Measurements from ENCODE around the gene IMPG1.

The IMPG1 gene

DNA sequence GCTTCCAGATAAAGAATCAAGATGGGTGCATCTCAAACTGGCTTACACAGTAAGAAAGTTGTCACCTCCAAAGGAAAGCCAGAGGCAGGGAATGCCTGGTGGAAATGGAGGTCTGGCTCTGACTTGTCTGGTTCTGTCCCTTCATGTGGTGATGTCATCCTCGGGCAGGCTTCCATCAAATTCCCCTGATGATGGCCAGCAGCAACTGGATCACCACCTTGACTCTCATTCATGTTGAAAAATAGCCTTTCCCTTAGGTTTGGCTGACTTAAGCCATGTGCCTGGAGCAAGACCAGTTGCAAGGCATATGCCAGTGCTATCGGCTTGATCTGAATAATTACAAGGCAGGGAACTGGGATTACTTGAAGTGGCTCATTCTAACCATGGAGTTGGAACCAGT lies 28.8 kb downstream of the IMPG1 start:
- H3K56ac ChIP-seq (ENCODE audit: low read length) = no peak overlapping the region
- H3K27me3 ChIP-seq (ENCODE audit: insufficient read depth, low read length, poor library complexity) = no peaks in the 10 kb centered on the region
- no CpG with 5 or more reads among the region's 2 CpGs for WGBS (ENCODE audit: extremely low coverage, insufficient coverage, low lambda C conversion rate)

DNA sequence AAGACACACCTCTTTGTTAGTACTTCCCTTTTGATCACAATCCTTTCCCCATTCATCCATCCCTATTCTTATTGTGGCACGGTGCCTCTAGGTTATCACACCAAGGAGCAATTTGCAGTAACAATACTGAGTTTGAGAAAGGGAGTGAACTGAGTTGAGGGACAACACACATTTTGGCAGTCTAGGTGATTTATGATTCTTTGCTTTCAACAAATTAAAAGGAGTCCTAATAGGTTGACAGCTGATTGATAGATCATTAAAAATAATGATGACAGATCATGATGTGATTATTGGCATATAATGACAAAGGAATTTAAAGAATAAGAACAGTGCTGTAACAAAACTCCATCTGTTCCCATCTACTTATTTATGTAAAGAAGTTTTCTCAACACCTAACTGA lies 36.7 kb downstream of the IMPG1 start:
- no peaks in the 10 kb centered on the region for H3K79me2 ChIP-seq (ENCODE audit: control insufficient read depth, insufficient read depth, low read length)
- no peak overlapping the region for H3K27ac ChIP-seq (ENCODE audit: low read depth, low read length)

More for the DNA sequence above, 28.8 kb downstream of the IMPG1 start:
- Histone ChIP-seq H3K9ac (ENCODE audit: low read length) (no peak overlapping the region), H3K4me1 (ENCODE audit: control insufficient read depth, low read depth, low read length) (no peaks in the 10 kb centered on the region), H2AK5ac (ENCODE audit: low read length) (no peak overlapping the region), H3K23ac (ENCODE audit: low read length) (no peak overlapping the region), H3K79me1 (ENCODE audit: low read length) (no peaks in the 10 kb centered on the region), H3K4me2 (ENCODE audit: low read length) (no peak overlapping the region), H3K4ac (ENCODE audit: low read depth, low read length) (no peak overlapping the region), H2BK15ac (replicated peaks; ENCODE audit: low read depth) (no peak overlapping the region), H3K18ac (ENCODE audit: low read length) (no peak overlapping the region), H2BK5ac (ENCODE audit: low read length) (no peak overlapping the region), H4K8ac (ENCODE audit: low read depth, low read length) (no peak overlapping the region), H3K79me2 (ENCODE audit: control insufficient read depth, insufficient read depth, low read length) (no peaks in the 10 kb centered on the region), H3K27ac (ENCODE audit: low read depth, low read length) (no peak overlapping the region), H4K5ac (ENCODE audit: low read length) (no peak overlapping the region), H2BK120ac (ENCODE audit: low read depth, low read length) (no peak overlapping the region), H3K36me3 (ENCODE audit: control insufficient read depth, insufficient read depth, low read length) (no peaks in the 10 kb centered on the region), H3K4me3 (ENCODE audit: low read length) (no peak overlapping the region)
- no peak for DNase-seq

DNA sequence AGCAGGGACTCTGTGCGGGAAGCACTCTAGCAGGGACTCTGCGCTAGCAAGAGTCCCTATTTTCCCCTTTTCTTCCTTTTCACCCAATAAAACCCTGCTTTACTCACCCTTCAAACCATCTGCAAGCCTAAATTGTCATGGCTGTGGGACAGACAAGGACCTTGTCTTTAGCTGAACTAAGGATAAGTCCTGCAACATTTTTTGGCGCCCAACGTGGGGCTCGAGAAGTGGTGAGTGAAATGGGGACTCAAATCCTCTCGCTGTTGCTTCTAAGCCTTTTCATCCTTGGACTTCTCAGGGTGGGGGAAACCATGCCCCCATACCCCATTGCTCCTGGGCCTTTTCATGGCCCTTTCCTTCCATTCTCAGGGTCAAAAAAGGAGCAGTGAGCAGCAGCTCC lies 46.4 kb downstream of the IMPG1 start:
- H3K9ac ChIP-seq (ENCODE audit: low read length) = no peak overlapping the region

More for the DNA sequence above, 36.7 kb downstream of the IMPG1 start:
- WGBS (ENCODE audit: extremely low coverage, insufficient coverage, low lambda C conversion rate) = no CpG with 5 or more reads among the region's 1 CpG
- Histone ChIP-seq H4K5ac (ENCODE audit: low read length) (no peak overlapping the region), H2BK120ac (ENCODE audit: low read depth, low read length) (no peak overlapping the region), H2BK5ac (ENCODE audit: low read length) (no peak overlapping the region), H3K4me3 (ENCODE audit: low read length) (no peak overlapping the region), H2BK15ac (replicated peaks; ENCODE audit: low read depth) (no peak overlapping the region), H3K18ac (ENCODE audit: low read length) (no peak overlapping the region), H3K9ac (ENCODE audit: low read length) (no peak overlapping the region), H3K4me1 (ENCODE audit: control insufficient read depth, low read depth, low read length) (no peaks in the 10 kb centered on the region), H3K4ac (ENCODE audit: low read depth, low read length) (no peak overlapping the region), H3K36me3 (ENCODE audit: control insufficient read depth, insufficient read depth, low read length) (no peaks in the 10 kb centered on the region), H4K8ac (ENCODE audit: low read depth, low read length) (no peak overlapping the region), H3K56ac (ENCODE audit: low read length) (no peak overlapping the region), H3K23ac (ENCODE audit: low read length) (no peak overlapping the region), H2AK5ac (ENCODE audit: low read length) (no peak overlapping the region), H3K27me3 (ENCODE audit: insufficient read depth, low read length, poor library complexity) (no peaks in the 10 kb centered on the region), H3K4me2 (ENCODE audit: low read length) (no peak overlapping the region), H3K79me1 (ENCODE audit: low read length) (no peaks in the 10 kb centered on the region)
- DNase-seq = no peak

DNA sequence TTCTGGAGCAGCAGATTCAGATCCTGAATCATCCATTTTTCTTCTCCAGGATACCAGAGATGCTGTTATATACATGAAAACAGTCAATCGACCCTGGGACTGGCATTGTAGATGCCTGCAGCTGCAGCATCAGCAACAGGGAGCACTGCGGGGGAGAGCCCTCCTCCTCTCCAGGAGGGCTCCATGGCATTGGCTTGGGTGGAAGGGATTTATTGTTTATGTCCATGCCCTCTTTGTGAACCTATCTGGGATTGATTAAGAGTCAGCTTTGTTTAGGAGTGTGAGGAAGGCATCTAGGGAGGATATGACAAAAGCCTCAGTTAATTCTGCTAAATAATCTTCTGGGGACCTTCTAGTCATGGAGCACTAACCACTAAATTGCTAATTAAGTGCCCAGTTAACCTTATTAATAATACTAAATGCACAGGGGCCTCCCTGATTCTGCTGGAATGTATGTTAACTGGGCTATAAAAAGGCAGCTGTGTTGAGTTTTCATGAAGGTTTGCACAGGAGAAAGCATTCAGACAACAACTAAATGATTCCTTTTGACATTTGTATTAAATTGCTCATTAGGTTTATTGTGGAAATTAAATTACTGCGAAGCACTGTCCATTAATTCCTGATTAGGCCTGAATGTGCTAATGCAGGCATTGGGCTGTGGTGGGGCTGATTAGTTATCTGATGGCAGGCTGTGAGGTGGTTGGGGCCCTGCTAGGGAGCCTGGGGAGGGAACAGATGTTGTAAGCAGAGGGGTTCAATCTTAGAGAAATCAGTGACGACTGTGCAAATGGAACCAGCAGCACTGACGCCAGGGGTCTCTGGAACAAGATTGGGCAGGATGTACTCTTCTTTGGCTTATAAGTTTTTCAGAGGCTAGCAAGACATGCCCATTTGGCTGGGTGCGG lies 57.6 kb downstream of the IMPG1 start:
- H3K27ac ChIP-seq (ENCODE audit: low read depth, low read length) = no peak overlapping the region
- no CpG with 5 or more reads among the region's 6 CpGs for WGBS (ENCODE audit: extremely low coverage, insufficient coverage, low lambda C conversion rate)

More for the DNA sequence above, 46.4 kb downstream of the IMPG1 start:
- Histone ChIP-seq H3K4me1 (ENCODE audit: control insufficient read depth, low read depth, low read length) (no peaks in the 10 kb centered on the region), H2BK120ac (ENCODE audit: low read depth, low read length) (no peak overlapping the region), H3K4ac (ENCODE audit: low read depth, low read length) (no peak overlapping the region), H3K4me2 (ENCODE audit: low read length) (no peak overlapping the region), H3K56ac (ENCODE audit: low read length) (no peak overlapping the region), H4K5ac (ENCODE audit: low read length) (no peak overlapping the region), H3K4me3 (ENCODE audit: low read length) (no peak overlapping the region), H3K23ac (ENCODE audit: low read length) (no peak overlapping the region), H2BK15ac (replicated peaks; ENCODE audit: low read depth) (no peak overlapping the region), H4K8ac (ENCODE audit: low read depth, low read length) (no peak overlapping the region), H2BK5ac (ENCODE audit: low read length) (no peak overlapping the region), H3K27ac (ENCODE audit: low read depth, low read length) (no peak overlapping the region), H3K18ac (ENCODE audit: low read length) (no peak overlapping the region), H3K27me3 (ENCODE audit: insufficient read depth, low read length, poor library complexity) (no peaks in the 10 kb centered on the region), H2AK5ac (ENCODE audit: low read length) (no peak overlapping the region), H3K79me2 (ENCODE audit: control insufficient read depth, insufficient read depth, low read length) (no peaks in the 10 kb centered on the region), H3K79me1 (ENCODE audit: low read length) (no peaks in the 10 kb centered on the region), H3K36me3 (ENCODE audit: control insufficient read depth, insufficient read depth, low read length) (no peaks in the 10 kb centered on the region)
- DNase-seq = peak; percentile 67
- no CpG with 5 or more reads among the region's 6 CpGs for WGBS (ENCODE audit: extremely low coverage, insufficient coverage, low lambda C conversion rate)

DNA sequence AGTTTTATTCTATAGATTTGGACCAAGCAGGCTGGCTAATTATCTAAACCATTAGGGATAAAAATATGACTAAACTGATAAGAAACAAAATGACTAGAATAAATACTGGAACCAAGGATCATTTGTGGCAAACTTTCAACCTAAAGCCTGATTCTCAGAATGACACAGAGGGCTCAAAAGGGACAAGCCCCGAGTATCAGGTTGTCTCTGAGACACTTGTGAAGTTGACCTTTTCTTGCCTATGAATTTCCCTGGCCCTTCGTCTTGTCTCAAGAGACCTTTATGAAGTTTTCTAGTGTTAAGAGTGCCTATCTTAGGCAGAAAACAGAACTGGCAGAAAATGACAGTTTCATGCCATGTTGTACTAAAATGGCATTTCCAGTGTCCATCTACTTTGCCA lies 68.3 kb downstream of the IMPG1 start:
- no CpG with 5 or more reads among the region's 2 CpGs for WGBS (ENCODE audit: extremely low coverage, insufficient coverage, low lambda C conversion rate)
- no peak for DNase-seq
- H2BK5ac ChIP-seq (ENCODE audit: low read length) = no peak overlapping the region

More for the DNA sequence above, 57.6 kb downstream of the IMPG1 start:
- H3K79me2 ChIP-seq (ENCODE audit: control insufficient read depth, insufficient read depth, low read length) = no peaks in the 10 kb centered on the region
- H3K27me3 ChIP-seq (ENCODE audit: insufficient read depth, low read length, poor library complexity) = no peaks in the 10 kb centered on the region
- H2BK5ac ChIP-seq (ENCODE audit: low read length) = no peak overlapping the region
- no peak overlapping the region for H3K4ac ChIP-seq (ENCODE audit: low read depth, low read length)
- H2BK15ac ChIP-seq (replicated peaks; ENCODE audit: low read depth) = no peak overlapping the region
- H3K4me1 ChIP-seq (ENCODE audit: control insufficient read depth, low read depth, low read length) = no peaks in the 10 kb centered on the region
- H4K8ac ChIP-seq (ENCODE audit: low read depth, low read length) = no peak overlapping the region
- H3K18ac ChIP-seq (ENCODE audit: low read length) = no peak overlapping the region
- H3K9ac ChIP-seq (ENCODE audit: low read length) = no peak overlapping the region
- H3K36me3 ChIP-seq (ENCODE audit: control insufficient read depth, insufficient read depth, low read length) = no peaks in the 10 kb centered on the region
- H3K23ac ChIP-seq (ENCODE audit: low read length) = no peak overlapping the region
- H3K4me2 ChIP-seq (ENCODE audit: low read length) = no peak overlapping the region
- H2BK120ac ChIP-seq (ENCODE audit: low read depth, low read length) = no peak overlapping the region
- no peak overlapping the region for H2AK5ac ChIP-seq (ENCODE audit: low read length)
- no peaks in the 10 kb centered on the region for H3K79me1 ChIP-seq (ENCODE audit: low read length)
- DNase-seq = peak; percentile 28
- no peak overlapping the region for H3K56ac ChIP-seq (ENCODE audit: low read length)
- no peak overlapping the region for H3K4me3 ChIP-seq (ENCODE audit: low read length)
- no peak overlapping the region for H4K5ac ChIP-seq (ENCODE audit: low read length)

More for the DNA sequence above, 68.3 kb downstream of the IMPG1 start:
- Histone ChIP-seq H3K56ac (ENCODE audit: low read length) (no peak overlapping the region), H3K9ac (ENCODE audit: low read length) (no peak overlapping the region), H3K27me3 (ENCODE audit: insufficient read depth, low read length, poor library complexity) (no peaks in the 10 kb centered on the region), H3K18ac (ENCODE audit: low read length) (no peak overlapping the region), H3K79me2 (ENCODE audit: control insufficient read depth, insufficient read depth, low read length) (no peaks in the 10 kb centered on the region), H3K27ac (ENCODE audit: low read depth, low read length) (no peak overlapping the region), H3K79me1 (ENCODE audit: low read length) (no peaks in the 10 kb centered on the region), H2BK120ac (ENCODE audit: low read depth, low read length) (no peak overlapping the region), H2BK15ac (replicated peaks; ENCODE audit: low read depth) (no peak overlapping the region), H3K4me2 (ENCODE audit: low read length) (no peak overlapping the region), H4K5ac (ENCODE audit: low read length) (no peak overlapping the region), H3K23ac (ENCODE audit: low read length) (no peak overlapping the region), H4K8ac (ENCODE audit: low read depth, low read length) (no peak overlapping the region), H3K4me3 (ENCODE audit: low read length) (no peak overlapping the region), H3K4me1 (ENCODE audit: control insufficient read depth, low read depth, low read length) (no peaks in the 10 kb centered on the region), H2AK5ac (ENCODE audit: low read length) (no peak overlapping the region), H3K4ac (ENCODE audit: low read depth, low read length) (no peak overlapping the region), H3K36me3 (ENCODE audit: control insufficient read depth, insufficient read depth, low read length) (no peaks in the 10 kb centered on the region)
